Erythroblast (primary cell): ENCODE results near the gene MMEL1.

Experiments used
- DNase-seq, 2 experiments: peaks; one replicate each; lab custom pipeline; 2025; lab: John Stamatoyannopoulos, UW
- GATA1 ChIP-seq: IDR thresholded peaks from 2 replicates; pipeline ENCODE4 v1.6.1; 2011; ENCODE audit warnings: low read depth, mild to moderate bottlenecking, control low read depth, low read length, moderate library complexity
- POLR2A ChIP-seq: IDR thresholded peaks from 2 replicates; pipeline ENCODE4 v1.6.1; 2011; ENCODE audit warnings: mild to moderate bottlenecking, low read length

Gene MMEL1

GRCh38 chr1:2606881-2607621 is 25.8 kb downstream of the MMEL1 start:
- no peak for DNase-seq
- TF ChIP-seq GATA1 (no peak), POLR2A (no peak)

- DNase-seq, result no peak
Observed at GRCh38 chr1:2606396-2606880, 26.4 kb downstream of the MMEL1 start.

DNA sequence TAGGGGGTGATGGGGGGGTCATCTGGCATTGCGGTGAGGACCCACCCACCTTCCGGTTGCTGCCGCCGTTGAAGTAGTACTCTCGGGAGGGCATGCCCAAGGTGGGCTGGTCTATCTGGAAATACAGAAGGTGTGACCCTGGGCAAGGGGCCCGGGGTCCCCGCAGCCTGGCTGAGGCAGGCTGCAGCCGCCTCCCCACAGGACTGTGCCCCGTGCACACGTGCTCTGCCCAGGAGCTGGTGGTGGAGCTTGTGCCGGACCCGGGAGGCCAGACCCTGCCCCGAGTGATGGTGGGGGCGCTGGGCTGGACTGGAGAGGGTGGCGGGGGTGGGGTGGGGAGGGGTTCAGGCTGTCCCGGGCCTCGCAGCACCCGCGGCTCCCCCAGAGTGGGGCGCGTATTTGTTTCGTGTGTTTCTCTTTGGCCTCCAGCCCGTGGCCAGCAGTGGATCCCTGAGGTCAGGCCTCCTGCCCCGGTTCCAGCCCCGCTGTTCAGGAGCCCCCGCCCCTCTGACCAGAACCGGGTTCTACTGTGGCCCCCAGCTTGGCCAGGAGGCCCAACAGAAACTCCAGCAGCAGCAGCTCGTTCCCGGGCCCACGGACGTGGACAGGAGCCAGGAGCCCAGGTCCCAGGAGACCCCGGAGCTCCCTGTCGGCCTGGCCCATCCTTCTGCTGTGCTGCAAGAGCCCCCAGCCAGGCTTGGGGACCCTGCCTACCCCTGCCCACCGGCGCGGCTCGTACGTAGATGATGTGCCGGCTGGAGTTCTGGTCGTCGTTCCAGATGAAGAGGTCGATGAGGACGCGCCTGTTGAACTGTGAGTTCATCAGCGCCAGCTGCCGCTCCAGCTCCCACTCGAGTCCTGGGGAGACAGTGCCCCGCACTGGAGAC is 27.1 kb downstream of the MMEL1 start:
- DNase-seq, result no peak
- TF ChIP-seq GATA1 (no peak), POLR2A (no peak)

More at GRCh38 chr1:2606396-2606880, 26.4 kb downstream of the MMEL1 start:
- TF ChIP-seq POLR2A, result no peak

- TF ChIP-seq GATA1, result no peak
- TF ChIP-seq POLR2A, result no peak
- no peak for DNase-seq
Observed at GRCh38 chr1:2604844-2605508, 27.8 kb downstream of the MMEL1 start.

DNA sequence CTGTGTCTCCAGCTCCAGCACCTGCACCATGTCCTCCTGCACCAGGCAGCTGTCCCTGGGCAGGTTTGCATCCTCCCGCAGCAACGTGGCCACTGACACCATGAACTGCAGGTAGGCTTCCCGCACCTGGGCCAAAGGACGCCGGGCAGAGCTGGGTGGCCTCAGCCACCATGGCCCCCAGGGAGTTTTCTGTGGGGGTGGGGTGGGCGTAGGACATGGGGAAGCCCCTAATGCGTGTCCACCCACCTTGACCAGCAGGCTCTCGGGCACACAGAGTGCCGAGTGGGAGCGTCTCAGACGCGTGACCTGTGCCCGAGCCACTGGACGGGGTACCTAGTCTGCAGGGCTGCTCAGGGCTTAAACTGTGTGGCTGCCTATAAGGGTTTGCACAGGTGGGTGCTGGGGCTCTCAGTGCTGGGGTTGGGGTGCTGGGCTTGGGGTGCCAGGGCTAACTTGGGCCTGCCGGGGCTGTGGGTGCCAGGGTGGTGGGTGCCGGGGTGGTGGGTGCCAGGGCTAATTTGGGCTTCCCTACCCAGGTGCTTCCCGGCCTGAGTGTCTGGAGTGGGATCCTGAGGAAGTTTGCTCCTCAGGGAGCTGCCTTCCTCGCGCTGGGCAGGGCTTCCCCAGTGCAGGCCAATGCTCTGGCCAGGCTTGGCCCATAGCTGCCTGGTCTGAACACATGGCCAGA is 28.5 kb downstream of the MMEL1 start:
- TF ChIP-seq GATA1 (no peak), POLR2A (no peak)

DNA sequence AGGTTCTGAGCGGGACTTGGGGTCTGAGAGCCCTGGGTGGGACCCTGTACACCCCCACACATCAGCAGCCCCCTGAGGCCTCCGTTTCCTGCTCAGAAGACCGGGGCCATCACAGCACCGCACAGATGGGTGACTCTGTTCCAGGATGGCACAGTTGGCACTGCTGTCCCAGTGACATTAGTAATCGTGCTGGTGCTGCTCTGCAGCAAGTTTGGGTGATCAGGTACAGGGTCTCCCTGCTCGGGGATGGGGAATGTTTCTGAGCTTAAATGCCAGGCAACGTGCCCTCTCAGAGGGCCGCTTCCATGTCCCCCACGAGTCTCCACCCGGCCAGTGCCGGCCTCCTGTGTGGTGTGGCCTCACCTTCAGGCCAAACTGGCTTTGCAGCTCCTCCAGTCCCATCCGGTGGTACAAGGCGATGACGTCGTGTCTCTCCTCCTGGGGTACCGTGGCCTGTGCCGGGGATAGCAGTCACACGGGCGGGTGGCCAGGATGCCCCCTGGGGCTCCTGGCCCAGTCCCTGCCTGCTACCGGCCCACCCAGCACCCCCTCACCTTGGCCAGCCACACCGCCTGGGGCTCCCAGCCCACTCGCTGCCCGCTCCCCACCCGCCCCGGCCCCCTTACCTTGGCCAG is 29.2 kb downstream of the MMEL1 start:
- DNase-seq, result no peak
- no peak for TF ChIP-seq GATA1
- no peak for TF ChIP-seq POLR2A

More for the DNA sequence above, 28.5 kb downstream of the MMEL1 start:
- DNase-seq, result no peak

- no peak for DNase-seq
- TF ChIP-seq POLR2A, result no peak
- TF ChIP-seq GATA1, result no peak
Observed at GRCh38 chr1:2602866-2603520, 29.8 kb downstream of the MMEL1 start.

- no peak for DNase-seq
- TF ChIP-seq POLR2A, result no peak
- TF ChIP-seq GATA1, result no peak
Observed at GRCh38 chr1:2602311-2602835, 30.4 kb downstream of the MMEL1 start.

GRCh38 chr1:2601721-2602303 is 31.0 kb downstream of the MMEL1 start:
- TF ChIP-seq POLR2A, result no peak
- DNase-seq, result no peak

- DNase-seq, result no peak
- TF ChIP-seq GATA1, result no peak
- no peak for TF ChIP-seq POLR2A
Observed at GRCh38 chr1:2598329-2598931, 34.4 kb downstream of the MMEL1 start.
